PFSK-1 (cell line): ENCODE data around the gene FOXE1.

Source experiments
- FOXP2 ChIP-seq: optimal IDR thresholded peaks from 2 replicates; pipeline ENCODE3; 2011; ENCODE audit warnings: borderline replicate concordance, control low read depth, inconsistent platforms; ENCODE audit not compliant: insufficient read depth; ENCODE audit errors: extremely low read length, extremely low read depth
- POLR2AphosphoS5 ChIP-seq: IDR thresholded peaks from 2 replicates; pipeline ENCODE4 v1.6.1; 2012; ENCODE audit warnings: low read depth, mild to moderate bottlenecking, control low read depth, low read length, moderate library complexity
- SIN3A ChIP-seq: IDR thresholded peaks from 2 replicates; pipeline ENCODE4 v1.6.1; 2012; ENCODE audit warnings: mild to moderate bottlenecking, low read length, moderate library complexity, borderline replicate concordance; ENCODE audit not compliant: insufficient read depth
- TAF1 ChIP-seq: IDR thresholded peaks from 2 replicates; pipeline ENCODE4 v1.6.1; 2012; ENCODE audit warnings: low read length, control low read depth, borderline replicate concordance; ENCODE audit not compliant: insufficient read depth
- TF ChIP-seq, protein P1 (sequence below), 2 experiments: IDR thresholded peaks; 2 replicates each; pipeline versions ENCODE4 v1.6.1 to v1.8.0; 2011 to 2012; ENCODE audit warnings: low read depth in 2 of 2, low read length in 2 of 2, control low read depth in 1 of 2, inconsistent platforms in 1 of 2, mild to moderate bottlenecking in 1 of 2, moderate library complexity in 1 of 2; ENCODE audit not compliant: insufficient read depth in 1 of 2

DNA sequence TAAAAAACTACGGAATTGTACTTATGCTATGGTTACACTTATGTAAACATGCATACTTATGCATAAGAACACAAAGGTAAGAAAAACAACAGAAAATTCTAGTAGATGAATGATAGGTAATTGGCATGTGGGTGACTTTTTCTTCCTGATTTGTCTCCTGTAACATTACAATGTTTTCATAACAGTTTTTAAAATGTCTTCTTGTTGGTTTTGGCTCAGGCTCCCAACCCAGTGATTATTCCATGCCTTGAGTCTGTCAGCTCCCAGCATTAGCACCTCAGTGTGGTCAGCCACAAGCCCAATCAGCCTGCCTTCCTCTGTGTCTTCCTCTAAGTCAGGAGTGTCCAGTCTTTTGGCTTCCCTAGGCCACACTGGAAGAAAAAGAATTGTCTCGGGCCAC, 7.9 kb upstream of the FOXE1 start:
- TF ChIP-seq POLR2AphosphoS5 = no peak
- TF ChIP-seq, protein P1, sequence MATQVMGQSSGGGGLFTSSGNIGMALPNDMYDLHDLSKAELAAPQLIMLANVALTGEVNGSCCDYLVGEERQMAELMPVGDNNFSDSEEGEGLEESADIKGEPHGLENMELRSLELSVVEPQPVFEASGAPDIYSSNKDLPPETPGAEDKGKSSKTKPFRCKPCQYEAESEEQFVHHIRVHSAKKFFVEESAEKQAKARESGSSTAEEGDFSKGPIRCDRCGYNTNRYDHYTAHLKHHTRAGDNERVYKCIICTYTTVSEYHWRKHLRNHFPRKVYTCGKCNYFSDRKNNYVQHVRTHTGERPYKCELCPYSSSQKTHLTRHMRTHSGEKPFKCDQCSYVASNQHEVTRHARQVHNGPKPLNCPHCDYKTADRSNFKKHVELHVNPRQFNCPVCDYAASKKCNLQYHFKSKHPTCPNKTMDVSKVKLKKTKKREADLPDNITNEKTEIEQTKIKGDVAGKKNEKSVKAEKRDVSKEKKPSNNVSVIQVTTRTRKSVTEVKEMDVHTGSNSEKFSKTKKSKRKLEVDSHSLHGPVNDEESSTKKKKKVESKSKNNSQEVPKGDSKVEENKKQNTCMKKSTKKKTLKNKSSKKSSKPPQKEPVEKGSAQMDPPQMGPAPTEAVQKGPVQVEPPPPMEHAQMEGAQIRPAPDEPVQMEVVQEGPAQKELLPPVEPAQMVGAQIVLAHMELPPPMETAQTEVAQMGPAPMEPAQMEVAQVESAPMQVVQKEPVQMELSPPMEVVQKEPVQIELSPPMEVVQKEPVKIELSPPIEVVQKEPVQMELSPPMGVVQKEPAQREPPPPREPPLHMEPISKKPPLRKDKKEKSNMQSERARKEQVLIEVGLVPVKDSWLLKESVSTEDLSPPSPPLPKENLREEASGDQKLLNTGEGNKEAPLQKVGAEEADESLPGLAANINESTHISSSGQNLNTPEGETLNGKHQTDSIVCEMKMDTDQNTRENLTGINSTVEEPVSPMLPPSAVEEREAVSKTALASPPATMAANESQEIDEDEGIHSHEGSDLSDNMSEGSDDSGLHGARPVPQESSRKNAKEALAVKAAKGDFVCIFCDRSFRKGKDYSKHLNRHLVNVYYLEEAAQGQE (IDR thresholded peaks at IDR 0.05; ENCODE audit: insufficient read depth in 1 of 2, low read depth in 2 of 2, low read length in 2 of 2) = no peak
- no peak for TF ChIP-seq SIN3A
- no peak for TF ChIP-seq TAF1
- TF ChIP-seq FOXP2 = no peak
